Esophagus squamous epithelium (tissue), 5 donors: Measurements from ENCODE around the gene KIAA1586. TPM values are rescaled to one million over a fixed set of nuclear protein-coding genes. Genes with fewer than 3 reads are reported as not detected.

ENCODE experiments used
- DNase-seq: peaks from one replicate; lab custom pipeline; 2025; lab: John Stamatoyannopoulos, UW
- H3K27ac ChIP-seq, 4 donors: fragments of 200-600 bp; sonication (generic); one replicate each; pipeline ENCODE4 v1.5.1; 2016 to 2019; ENCODE audit warnings: mild to moderate bottlenecking in 1 of 4
- H3K27me3 ChIP-seq, 4 donors: fragments of 200-600 bp; sonication (generic); 1 replicate in 3 of 4; 2 replicates in 1 of 4; pipeline versions ENCODE4 v1.5.1 to v1.6.0; 2017 to 2021; ENCODE audit warnings: antibody characterized with exemption in 1 of 4
- H3K36me3 ChIP-seq, 3 donors: fragments of 200-600 bp; sonication (generic); one replicate each; pipeline ENCODE4 v1.5.1; 2016 to 2019
- H3K4me1 ChIP-seq, 3 donors: fragments of 200-600 bp; sonication (generic); one replicate each; pipeline ENCODE4 v1.5.1; 2017 to 2019
- H3K4me3 ChIP-seq, 4 donors: fragments of 200-600 bp; sonication (generic); 1 replicate in 3 of 4; 2 replicates in 1 of 4; pipeline ENCODE4 v1.5.1; 2016 to 2019; ENCODE audit warnings: mild to moderate bottlenecking in 2 of 4, moderate library complexity in 1 of 4
- H3K9me3 ChIP-seq, 3 donors: fragments of 200-600 bp; sonication (generic); one replicate each; pipeline ENCODE4 v1.5.1; 2016 to 2019
- POLR2A ChIP-seq, 4 donors: fragments of 450-650 bp; IDR thresholded peaks; one replicate each; pipeline ENCODE4 v1.6.1; 2017; ENCODE audit warnings: antibody characterized with exemption in 4 of 4, mild to moderate bottlenecking in 4 of 4, moderate library complexity in 3 of 4
- WGBS, 2 donors: methylation state at CpG; one replicate each; pipeline ENCODE4 v1.1.5; 2018; 5-methylcytosine and 5-hydroxymethylcytosine counted together
- intact Hi-C: fragments of 100-400 bp; cut with DNase I; formaldehyde crosslinking; loops from one replicate; pipeline ENCODE4 v1.15.0; 2022
- small RNA-seq, 4 donors: library from RNA; depleted of rRNA; stranded (forward); fragments of <200 nt; gene quantifications; one replicate each; pipeline ENCODE3, GENCODE V24; 2016
- total RNA-seq, 4 donors: library from RNA; depleted of rRNA; stranded (reverse); fragments of >200 nt; gene quantifications; one replicate each; pipeline ENCODE4 v1.1.0, GENCODE V29; 2016
- TF ChIP-seq, protein P1 (sequence below), 6 experiments: fragments of 450-650 bp in 4 of 6; fragments of 200-600 bp in 2 of 6; sonication (generic) in 2 of 6; IDR thresholded peaks; one replicate each; pipeline ENCODE4 v1.5.1; 2016 to 2019; ENCODE audit warnings: antibody characterized with exemption in 6 of 6, mild to moderate bottlenecking in 4 of 6, moderate library complexity in 4 of 6
- donor health status: DM: yes; HTN: yes; CAD: no.

The KIAA1586 gene
- total RNA-seq, 4 donors from 2014 or later: 1.6 to 7.6 (median 4.2) TPM

GRCh38 chr6:57094689-57095088 lies 48.2 kb downstream of the KIAA1586 start:
- TF ChIP-seq, protein P1, sequence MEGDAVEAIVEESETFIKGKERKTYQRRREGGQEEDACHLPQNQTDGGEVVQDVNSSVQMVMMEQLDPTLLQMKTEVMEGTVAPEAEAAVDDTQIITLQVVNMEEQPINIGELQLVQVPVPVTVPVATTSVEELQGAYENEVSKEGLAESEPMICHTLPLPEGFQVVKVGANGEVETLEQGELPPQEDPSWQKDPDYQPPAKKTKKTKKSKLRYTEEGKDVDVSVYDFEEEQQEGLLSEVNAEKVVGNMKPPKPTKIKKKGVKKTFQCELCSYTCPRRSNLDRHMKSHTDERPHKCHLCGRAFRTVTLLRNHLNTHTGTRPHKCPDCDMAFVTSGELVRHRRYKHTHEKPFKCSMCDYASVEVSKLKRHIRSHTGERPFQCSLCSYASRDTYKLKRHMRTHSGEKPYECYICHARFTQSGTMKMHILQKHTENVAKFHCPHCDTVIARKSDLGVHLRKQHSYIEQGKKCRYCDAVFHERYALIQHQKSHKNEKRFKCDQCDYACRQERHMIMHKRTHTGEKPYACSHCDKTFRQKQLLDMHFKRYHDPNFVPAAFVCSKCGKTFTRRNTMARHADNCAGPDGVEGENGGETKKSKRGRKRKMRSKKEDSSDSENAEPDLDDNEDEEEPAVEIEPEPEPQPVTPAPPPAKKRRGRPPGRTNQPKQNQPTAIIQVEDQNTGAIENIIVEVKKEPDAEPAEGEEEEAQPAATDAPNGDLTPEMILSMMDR (IDR thresholded peaks at IDR 0.05): no peak
- TF ChIP-seq POLR2A (IDR thresholded peaks at IDR 0.05): no peak
- Histone ChIP-seq H3K36me3 (peaks cover 0 to 41% (median 9%) of the 10 kb centered on the region in 3 donors), H3K9me3 (no peaks in the 10 kb centered on the region), H3K4me3 (no peak overlapping the region), H3K27me3 (no peaks in the 10 kb centered on the region), H3K4me1 (peaks cover 0 to 52% (median 10%) of the 10 kb centered on the region in 3 donors), H3K27ac (no peak overlapping the region)
- intact Hi-C loops: no loop called here
- WGBS, 2 donors: 93 to 97% methylated on average over 1 of the region's 1 CpG
- no peak for DNase-seq

GRCh38 chr6:57097596-57097995 lies 51.1 kb downstream of the KIAA1586 start:
- no peak for DNase-seq
- Histone ChIP-seq H3K9me3 (no peaks in the 10 kb centered on the region), H3K4me3 (no peak overlapping the region), H3K27ac (no peak overlapping the region), H3K27me3 (no peaks in the 10 kb centered on the region), H3K36me3 (peaks cover 7 to 65% (median 31%) of the 10 kb centered on the region in 3 donors), H3K4me1 (peaks cover 0 to 37% (median 0%) of the 10 kb centered on the region in 3 donors)
- intact Hi-C loops: no loop called here
- WGBS, 2 donors: 80 to 90% methylated on average over 1 of the region's 1 CpG
- TF ChIP-seq POLR2A (IDR thresholded peaks at IDR 0.05): no peak
- TF ChIP-seq, protein P1 (IDR thresholded peaks at IDR 0.05): no peak

DNA sequence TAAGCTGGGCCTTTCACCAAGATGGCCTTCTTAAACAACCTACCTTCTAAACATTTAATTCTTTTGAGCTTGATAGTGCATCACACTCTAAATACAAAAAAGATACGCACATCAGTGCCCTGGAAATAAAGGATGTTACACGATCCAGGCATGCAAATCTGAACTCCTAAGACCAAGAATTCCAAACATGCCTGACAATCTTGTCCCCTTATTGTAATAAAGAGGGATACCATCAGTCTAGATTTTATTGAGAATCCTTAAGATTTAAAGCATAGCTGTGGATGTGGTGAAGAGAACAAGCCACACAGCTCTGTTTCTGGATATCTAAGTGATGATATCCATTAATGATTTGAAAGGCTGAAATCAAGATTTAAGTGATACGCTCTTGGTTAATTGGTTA lies 56.5 kb downstream of the KIAA1586 start:
- intact Hi-C loops: no loop called here
- no peak overlapping the region for H3K27ac ChIP-seq
- no peaks in the 10 kb centered on the region for H3K27me3 ChIP-seq
- H3K4me3 ChIP-seq: no peak overlapping the region
- H3K36me3 ChIP-seq: peaks cover 7 to 70% (median 31%) of the 10 kb centered on the region in 3 donors
- H3K4me1 ChIP-seq: peaks cover 0 to under 1% (median 0%) of the 10 kb centered on the region in 3 donors
- TF ChIP-seq, protein P1 (IDR thresholded peaks at IDR 0.05): no peak
- TF ChIP-seq POLR2A (IDR thresholded peaks at IDR 0.05): no peak
- 81 to 92% methylated on average over 3 of the region's 3 CpGs for WGBS, 2 donors
- H3K9me3 ChIP-seq: no peaks in the 10 kb centered on the region
- no peak for DNase-seq

DNA sequence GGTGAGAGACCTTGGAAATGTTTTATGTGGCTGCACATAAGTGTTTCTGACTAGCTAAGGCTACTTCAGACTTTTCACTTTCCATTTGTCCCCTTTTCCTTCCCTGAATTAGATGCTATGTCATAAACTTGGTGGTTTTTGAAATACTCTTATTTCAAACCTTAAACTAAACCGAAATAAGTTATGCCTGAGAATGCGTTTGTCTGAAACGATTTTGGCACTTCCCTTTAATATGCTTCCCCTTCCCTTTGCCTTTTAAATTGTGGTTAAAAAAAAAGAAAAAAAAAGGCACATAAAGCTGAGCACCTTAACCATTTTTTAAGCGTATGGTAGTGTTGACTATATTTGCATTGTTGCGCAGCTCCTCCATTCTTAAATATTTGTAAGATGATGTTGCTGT lies 57.8 kb downstream of the KIAA1586 start:
- Histone ChIP-seq H3K27me3 (no peaks in the 10 kb centered on the region), H3K36me3 (peaks cover 7 to 60% (median 26%) of the 10 kb centered on the region in 3 donors)

More for the DNA sequence above, 57.8 kb downstream of the KIAA1586 start:
- Histone ChIP-seq H3K27ac (no peak overlapping the region), H3K4me1 (no peaks in the 10 kb centered on the region), H3K9me3 (no peaks in the 10 kb centered on the region), H3K4me3 (no peak overlapping the region)
- WGBS, 2 donors: 59 to 77% methylated on average over 5 of the region's 5 CpGs
- intact Hi-C loops: no loop called here
- no peak for DNase-seq
- TF ChIP-seq POLR2A (IDR thresholded peaks at IDR 0.05): no peak
- TF ChIP-seq, protein P1 (IDR thresholded peaks at IDR 0.05): no peak

Small RNAs within 50 kb of the gene (small RNA-seq; reads per million reads assigned to genes)
- gene FTH1P15: 0 reads per million in 4 donors

Other genes starting within 250 kb of the KIAA1586 start
- 1 to 10 TPM in 2 of 4 donors, under 1 TPM in 1, not detected in 1; 0.57 to 2.4 (median 1.1) TPM for gene BEND6, start 91.6 kb upstream of the KIAA1586 start, total RNA-seq
- gene ZNF451, start 43.5 kb downstream of the KIAA1586 start, total RNA-seq: 10 to 100 TPM; 21.5 to 52.5 (median 29.5) TPM
- gene BAG2, start 125.6 kb downstream of the KIAA1586 start, total RNA-seq: 1 to 10 TPM in 3 of 4 donors, under 1 TPM in 1; 0.38 to 6.7 (median 1.5) TPM
- gene RAB23, start 175.6 kb downstream of the KIAA1586 start, total RNA-seq: 10 to 100 TPM in 1 of 4 donors, 1 to 10 TPM in 3; 1.5 to 17.2 (median 5.9) TPM